PC-9 (cell line): ENCODE data around the gene LAMTOR5. TPM values are rescaled to one million over a fixed set of nuclear protein-coding genes. Genes with fewer than 3 reads are reported as not detected.

ENCODE experiments used
- BruUV-seq: library from RNA; stranded (reverse); fragments of 400-500 nt; replicated peaks from 2 replicates; lab custom pipeline; 2021; lab: Mats Ljungman, UMichigan
- CTCF ChIA-PET: fragments of 300-600 bp; sonication (Branson Sonifier 250); formaldehyde crosslinking; loops from one replicate; lab custom pipeline; 2022; ENCODE audit warnings: antibody characterized with exemption; lab: Charles Lee
- POLR2A ChIA-PET: fragments of 300-600 bp; sonication (Branson Sonifier 250); formaldehyde crosslinking; loops from one replicate; lab custom pipeline; 2022; ENCODE audit warnings: antibody characterized with exemption; ENCODE audit not compliant: unreplicated experiment; lab: Charles Lee
- DNase-seq, 2 experiments: peaks; one replicate each; pipeline versions ENCODE4 v3.0.0 to v3.0.0-alpha.2; 2015 to 2022; ENCODE audit warnings: mixed read lengths in 1 of 2
- H2AFZ ChIP-seq: fragments of 200-600 bp; sonication (generic); 2 replicates; pipeline ENCODE4 v1.8.1; 2017; ENCODE audit warnings: antibody characterized with exemption
- H3F3A ChIP-seq: fragments of 200-600 bp; sonication (generic); 2 replicates; pipeline ENCODE4 v1.8.1; 2017; ENCODE audit warnings: antibody characterized with exemption, mild to moderate bottlenecking, low read depth; ENCODE audit not compliant: insufficient read depth
- H3K27ac ChIP-seq: fragments of 200-600 bp; sonication (generic); 2 replicates; pipeline ENCODE4 v1.6.1; 2016; ENCODE audit warnings: mixed run types
- H3K27me3 ChIP-seq: fragments of 200-600 bp; sonication (generic); 2 replicates; pipeline ENCODE4 v1.6.1; 2016; ENCODE audit warnings: low read depth, mixed run types; ENCODE audit not compliant: insufficient read depth
- H3K36me3 ChIP-seq: fragments of 200-600 bp; sonication (generic); 2 replicates; pipeline ENCODE4 v1.6.1; 2016; ENCODE audit warnings: low read depth, mixed run types
- H3K4me1 ChIP-seq: fragments of 200-600 bp; sonication (generic); replicated peaks from 2 replicates; pipeline ENCODE4 v1.6.1; 2016; ENCODE audit warnings: mixed run types; ENCODE audit not compliant: insufficient read depth
- H3K4me2 ChIP-seq: fragments of 200-600 bp; sonication (generic); 2 replicates; pipeline ENCODE4 v1.6.1; 2017; ENCODE audit warnings: mixed run types
- H3K4me3 ChIP-seq: fragments of 200-600 bp; sonication (generic); 2 replicates; pipeline ENCODE4 v1.6.1; 2016; ENCODE audit warnings: mixed run types
- H3K79me2 ChIP-seq: fragments of 200-600 bp; sonication (generic); 2 replicates; pipeline ENCODE4 v1.6.1; 2017; ENCODE audit warnings: low read depth, mixed run types
- H3K9me2 ChIP-seq: fragments of 200-600 bp; sonication (generic); 2 replicates; pipeline ENCODE4 v1.8.1; 2017; ENCODE audit warnings: mild to moderate bottlenecking; ENCODE audit not compliant: insufficient read depth
- H3K9me3 ChIP-seq: fragments of 200-600 bp; sonication (generic); 2 replicates; pipeline ENCODE4 v1.8.1; 2016; ENCODE audit warnings: low read depth; ENCODE audit not compliant: insufficient read depth
- H4K20me1 ChIP-seq: fragments of 200-600 bp; sonication (generic); 2 replicates; pipeline ENCODE4 v1.8.1; 2017; ENCODE audit not compliant: insufficient read depth
- EZH2 ChIP-seq: fragments of 200-600 bp; sonication (generic); IDR thresholded peaks from 2 replicates; pipeline ENCODE4 v1.8.0; 2017; ENCODE audit warnings: antibody characterized with exemption, low read depth
- intact Hi-C: fragments of 100-400 bp; cut with micrococcal nuclease; formaldehyde crosslinking; loops from one replicate; pipeline ENCODE4 v1.10.0; 2022; ENCODE audit not compliant: unreplicated experiment
- total RNA-seq: library from RNA; stranded (reverse); gene quantifications from 2 replicates; pipeline ENCODE4 v1.2.3, GENCODE V29; 2021
- TF ChIP-seq, protein P1 (sequence below): fragments of 200-600 bp; sonication (generic); conservative IDR thresholded peaks from 2 replicates; pipeline ENCODE4 v1.6.1; 2017; ENCODE audit warnings: mixed run types, antibody characterized with exemption, mild to moderate bottlenecking, moderate library complexity

LAMTOR5 gene
- total RNA-seq, 1 experiment from 2014 or later, result 140 TPM

DNA sequence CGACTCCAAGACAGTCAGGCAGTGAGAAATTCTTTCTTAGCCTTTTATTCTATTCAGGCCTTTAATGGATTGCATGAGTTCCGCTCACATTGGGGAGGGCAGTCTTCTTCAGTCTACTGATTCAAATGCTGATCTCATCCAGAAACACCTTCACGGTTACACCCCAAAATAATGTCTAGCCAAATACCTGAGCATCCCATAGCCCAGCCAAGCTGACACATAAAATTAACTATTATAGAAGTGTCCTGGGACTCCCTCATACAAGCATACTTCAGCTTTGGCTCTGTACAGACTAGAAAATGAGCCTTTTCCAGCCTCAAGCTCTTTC lies 13.0 kb downstream of the LAMTOR5 start:
- Histone ChIP-seq H3K4me2 (peak overlapping the region; percentile 15; the same call in 1 of the 2 replicates), H2AFZ (no peak overlapping the region), H3K9me3 (no peaks in the 10 kb centered on the region; the same call in 1 of the 2 replicates), H3K27ac (0 out of 2 replicates have a peak overlapping the region, but pooled peaks have one; percentile 23), H3K9me2 (no peaks in the 10 kb centered on the region), H3F3A (peaks cover 56% of the 10 kb centered on the region), H3K4me3 (no peak overlapping the region), H4K20me1 (no peaks in the 10 kb centered on the region), H3K27me3 (no peaks in the 10 kb centered on the region), H3K4me1 (peaks cover 23% of the 10 kb centered on the region), H3K79me2 (no peaks in the 10 kb centered on the region), H3K36me3 (no peaks in the 10 kb centered on the region)
- BruUV-seq, result no TSS peak
- ChIA-PET POLR2A (no interaction called here), CTCF (no interaction called here)
- DNase-seq, result no peak
- intact Hi-C loops, result no loop called here
- no peak for TF ChIP-seq EZH2
- TF ChIP-seq, protein P1, sequence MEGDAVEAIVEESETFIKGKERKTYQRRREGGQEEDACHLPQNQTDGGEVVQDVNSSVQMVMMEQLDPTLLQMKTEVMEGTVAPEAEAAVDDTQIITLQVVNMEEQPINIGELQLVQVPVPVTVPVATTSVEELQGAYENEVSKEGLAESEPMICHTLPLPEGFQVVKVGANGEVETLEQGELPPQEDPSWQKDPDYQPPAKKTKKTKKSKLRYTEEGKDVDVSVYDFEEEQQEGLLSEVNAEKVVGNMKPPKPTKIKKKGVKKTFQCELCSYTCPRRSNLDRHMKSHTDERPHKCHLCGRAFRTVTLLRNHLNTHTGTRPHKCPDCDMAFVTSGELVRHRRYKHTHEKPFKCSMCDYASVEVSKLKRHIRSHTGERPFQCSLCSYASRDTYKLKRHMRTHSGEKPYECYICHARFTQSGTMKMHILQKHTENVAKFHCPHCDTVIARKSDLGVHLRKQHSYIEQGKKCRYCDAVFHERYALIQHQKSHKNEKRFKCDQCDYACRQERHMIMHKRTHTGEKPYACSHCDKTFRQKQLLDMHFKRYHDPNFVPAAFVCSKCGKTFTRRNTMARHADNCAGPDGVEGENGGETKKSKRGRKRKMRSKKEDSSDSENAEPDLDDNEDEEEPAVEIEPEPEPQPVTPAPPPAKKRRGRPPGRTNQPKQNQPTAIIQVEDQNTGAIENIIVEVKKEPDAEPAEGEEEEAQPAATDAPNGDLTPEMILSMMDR, result no peak

DNA sequence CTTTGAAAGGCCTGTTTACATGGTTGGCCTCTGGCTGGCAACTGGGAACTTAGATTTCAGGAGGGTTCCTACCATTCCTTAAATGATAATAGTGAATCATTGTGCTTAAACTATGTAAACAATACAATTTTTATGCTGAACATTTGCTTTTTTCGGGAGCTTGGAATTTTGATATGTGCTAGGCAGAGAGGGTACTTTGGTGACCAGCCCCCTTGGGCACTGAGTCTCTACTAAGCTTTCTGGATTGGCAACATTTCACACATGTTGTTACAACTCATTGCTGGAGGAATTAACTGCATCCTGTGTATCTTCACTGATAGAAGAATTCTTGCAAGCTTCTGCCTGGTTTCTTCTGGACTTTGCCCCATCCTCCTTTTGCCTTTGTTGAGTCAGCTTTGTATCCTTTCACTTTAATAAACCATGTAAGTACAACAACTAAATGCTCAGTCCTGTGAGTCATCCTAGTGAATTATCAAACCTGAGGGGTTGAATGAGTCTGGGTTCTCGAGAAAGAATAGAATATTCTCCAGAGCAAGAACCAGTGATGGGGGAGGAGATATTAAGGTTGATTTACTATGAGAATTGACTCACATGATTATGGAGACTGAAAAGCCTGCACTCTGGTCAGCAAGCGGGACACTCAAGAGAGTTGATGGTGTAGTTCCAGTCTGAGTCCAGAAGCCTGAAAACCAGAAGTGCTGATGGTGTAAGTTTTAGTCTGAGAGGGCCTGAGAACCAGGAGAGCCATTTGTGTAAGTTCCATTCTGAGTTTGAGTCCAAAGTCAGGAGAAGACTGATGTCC lies 13.6 kb downstream of the LAMTOR5 start:
- no peaks in the 10 kb centered on the region for H3K36me3 ChIP-seq
- H3K4me2 ChIP-seq, result peak overlapping the region; percentile 15
- DNase-seq, result peak in 1 of 2 experiments; percentile 65
- H3K27me3 ChIP-seq, result no peaks in the 10 kb centered on the region
- H3F3A ChIP-seq, result peaks cover 52% of the 10 kb centered on the region
- no peak overlapping the region for H3K4me3 ChIP-seq
- ChIA-PET POLR2A (interaction anchor here (0.6 kb wide), 1 partner anchor 48 kb away, joined by 6 read pairs; no protein-coding TSS in a partner anchor), CTCF (no interaction called here)
- H3K27ac ChIP-seq, result peak overlapping the region; percentile 23
- no TSS peak for BruUV-seq
- peaks cover 23% of the 10 kb centered on the region for H3K4me1 ChIP-seq
- intact Hi-C loops, result no loop called here
- TF ChIP-seq, protein P1, result no peak
- TF ChIP-seq EZH2, result no peak
- H3K9me3 ChIP-seq, result no peaks in the 10 kb centered on the region; the same call in 1 of the 2 replicates
- H3K79me2 ChIP-seq, result no peaks in the 10 kb centered on the region
- H3K9me2 ChIP-seq, result no peaks in the 10 kb centered on the region
- H4K20me1 ChIP-seq, result no peaks in the 10 kb centered on the region
- H2AFZ ChIP-seq, result no peak overlapping the region

DNA sequence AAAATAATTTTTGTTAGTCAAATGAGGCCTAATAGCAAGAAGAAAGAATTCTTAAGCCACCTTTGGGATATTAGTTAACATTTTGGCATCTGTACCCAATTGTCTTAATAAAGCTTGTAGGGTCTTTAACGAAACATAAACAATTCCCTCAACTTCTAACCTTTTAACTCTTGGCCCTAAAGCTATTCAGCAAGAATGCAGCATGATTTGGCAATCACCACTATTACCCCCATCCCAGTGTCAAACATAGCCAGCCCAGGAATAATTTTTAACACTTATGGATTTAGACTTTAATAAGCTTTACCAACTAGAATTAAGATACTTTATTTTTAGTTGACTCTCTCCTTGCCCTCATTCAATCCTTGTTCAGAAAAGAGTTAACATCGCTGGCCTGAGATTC lies 14.2 kb downstream of the LAMTOR5 start:
- POLR2A ChIA-PET, result interaction anchor here (0.6 kb wide), 1 partner anchor 48 kb away, joined by 6 read pairs; no protein-coding TSS in a partner anchor
- DNase-seq, result no peak
- Histone ChIP-seq H3K27ac (peak overlapping the region; percentile 23), H3F3A (peaks cover 49% of the 10 kb centered on the region), H3K4me3 (no peak overlapping the region), H3K79me2 (no peaks in the 10 kb centered on the region), H3K27me3 (no peaks in the 10 kb centered on the region), H3K4me1 (peaks cover 23% of the 10 kb centered on the region), H2AFZ (no peak overlapping the region), H3K9me3 (no peaks in the 10 kb centered on the region; the same call in 1 of the 2 replicates), H3K9me2 (no peaks in the 10 kb centered on the region), H3K4me2 (peak overlapping the region; percentile 15), H3K36me3 (no peaks in the 10 kb centered on the region), H4K20me1 (no peaks in the 10 kb centered on the region)
- BruUV-seq, result no TSS peak
- CTCF ChIA-PET, result no interaction called here
- TF ChIP-seq, protein P1, result no peak
- no peak for TF ChIP-seq EZH2
- intact Hi-C loops, result no loop called here
